ENCODE results near the gene PPP1CA. TPM values are rescaled to one million over a fixed set of nuclear protein-coding genes. Genes with fewer than 3 reads are reported as not detected.
A peak's percentile ranks its signal among the peaks of the same experiment; 100 is the strongest.

PPP1CA gene
- total RNA-seq, 4 donors from 2014 or later, result 101 to 160 (median 143) TPM

GRCh38 chr11:67400942-67401494 is 640 bp downstream of the PPP1CA start:
- WGBS, 2 donors, result 4 to 8% methylated on average over 10 to 26 of the region's 27 CpGs
- TF ChIP-seq CTCF (IDR thresholded peaks at IDR 0.05), result no peak
- no peak for TF ChIP-seq POLR2A (IDR thresholded peaks at IDR 0.05)
- intact Hi-C loops (cut with DNase I; ENCODE audit: low total_unique reads), result no loop called here
- DNase-seq (ENCODE audit: low spot score in 2 of 2), result no peak
- peak overlapping the region; percentile 92 for H3K4me3 ChIP-seq (ENCODE audit: low read depth, poor library complexity, severe bottlenecking)

GRCh38 chr11:67400251-67400941 is 1.3 kb downstream of the PPP1CA start:
- 24 to 34% methylated on average over 11 to 23 of the region's 23 CpGs for WGBS, 2 donors
- intact Hi-C loops (cut with DNase I; ENCODE audit: low total_unique reads), result no loop called here
- peak overlapping the region; percentile 92 for H3K4me3 ChIP-seq (ENCODE audit: low read depth, poor library complexity, severe bottlenecking)
- DNase-seq (ENCODE audit: low spot score in 2 of 2), result no peak
- no peak for TF ChIP-seq POLR2A (IDR thresholded peaks at IDR 0.05)
- no peak for TF ChIP-seq CTCF (IDR thresholded peaks at IDR 0.05)

- H3K4me3 ChIP-seq (ENCODE audit: low read depth, poor library complexity, severe bottlenecking), result no peak overlapping the region
- intact Hi-C loops (cut with DNase I; ENCODE audit: low total_unique reads), result loop anchor here (10.0 kb wide), 1 partner anchor 106 kb away; the partner anchor contains the start of genes CDK2AP2 and PITPNM1
- 80 to 87% methylated on average over 18 to 31 of the region's 31 CpGs for WGBS, 2 donors
- DNase-seq (ENCODE audit: low spot score in 2 of 2), result no peak
- TF ChIP-seq POLR2A (IDR thresholded peaks at IDR 0.05) (no peak), CTCF (IDR thresholded peaks at IDR 0.05) (no peak)
Observed at GRCh38 chr11:67398661-67399563, 2.7 kb downstream of the PPP1CA start.

GRCh38 chr11:67397986-67398660 is 3.5 kb downstream of the PPP1CA start:
- intact Hi-C loops (cut with DNase I; ENCODE audit: low total_unique reads), result loop anchor here (10.0 kb wide), 1 partner anchor 107 kb away; the partner anchor contains the start of genes CDK2AP2 and PITPNM1
- no peak for TF ChIP-seq CTCF (IDR thresholded peaks at IDR 0.05)
- TF ChIP-seq POLR2A (IDR thresholded peaks at IDR 0.05), result no peak
- no peak for DNase-seq (ENCODE audit: low spot score in 2 of 2)
- 84 to 86% methylated on average over 24 of the region's 24 CpGs for WGBS, 2 donors
- H3K4me3 ChIP-seq (ENCODE audit: low read depth, poor library complexity, severe bottlenecking), result no peak overlapping the region

- TF ChIP-seq POLR2A (IDR thresholded peaks at IDR 0.05) (no peak), CTCF (IDR thresholded peaks at IDR 0.05) (no peak)
- intact Hi-C loops (cut with DNase I; ENCODE audit: low total_unique reads), result loop anchor here (10.0 kb wide), 1 partner anchor 107 kb away; the partner anchor contains the start of genes CDK2AP2 and PITPNM1
- H3K4me3 ChIP-seq (ENCODE audit: low read depth, poor library complexity, severe bottlenecking), result no peak overlapping the region
- DNase-seq (ENCODE audit: low spot score in 2 of 2), result no peak
- WGBS, 2 donors, result 73 to 89% methylated on average over 4 to 6 of the region's 6 CpGs
Observed at GRCh38 chr11:67397536-67397935, 4.1 kb downstream of the PPP1CA start.

Measured in lower leg skin (tissue), 4 donors.